OCI-LY7 (cell line): ENCODE data around the gene GPD1. TPM values are rescaled to one million over a fixed set of nuclear protein-coding genes. Genes with fewer than 3 reads are reported as not detected.
"Not testable (repeated sequence)": the region's sequence is repeated elsewhere in the genome, so short reads cannot be mapped to it uniquely, and the experiment has no call there.

ENCODE experiments used
- BruUV-seq: library from RNA; stranded (reverse); fragments of 400-500 nt; replicated peaks from 2 replicates; lab custom pipeline; 2021; lab: Mats Ljungman, UMichigan
- CTCF ChIA-PET: fragments of 300-600 bp; sonication (Branson Sonifier 250); formaldehyde crosslinking; loops from one replicate; lab custom pipeline; 2022; ENCODE audit warnings: antibody characterized with exemption; ENCODE audit not compliant: unreplicated experiment; lab: Charles Lee
- POLR2A ChIA-PET: fragments of 300-600 bp; sonication (Branson Sonifier 250); formaldehyde crosslinking; loops from one replicate; lab custom pipeline; 2022; ENCODE audit warnings: antibody characterized with exemption; lab: Charles Lee
- DNase-seq: peaks from one replicate; pipeline ENCODE4 v3.0.0-alpha.2; 2015; ENCODE audit warnings: low spot score
- H2AFZ ChIP-seq: fragments of 200-600 bp; sonication (generic), shearing (Covaris generic); 2 replicates; pipeline ENCODE4 v1.6.1; 2014; ENCODE audit warnings: mild to moderate bottlenecking, antibody characterized with exemption, low read length, moderate library complexity
- H3K27ac ChIP-seq: fragments of 200-600 bp; sonication (generic); 2 replicates; pipeline ENCODE4 v1.5.1; 2014; ENCODE audit warnings: mixed run types, low read depth, mild to moderate bottlenecking, moderate library complexity, low read length, inconsistent platforms; ENCODE audit not compliant: poor library complexity, severe bottlenecking
- H3K36me3 ChIP-seq: fragments of 200-600 bp; sonication (generic); 2 replicates; pipeline ENCODE4 v1.6.1; 2014; ENCODE audit warnings: mild to moderate bottlenecking, antibody characterized with exemption, low read length, moderate library complexity, mixed read lengths; ENCODE audit not compliant: insufficient read depth
- H3K4me1 ChIP-seq: fragments of 200-600 bp; sonication (generic); 2 replicates; pipeline ENCODE4 v1.5.1; 2014; ENCODE audit warnings: mild to moderate bottlenecking, low read length; ENCODE audit not compliant: insufficient read depth, poor library complexity, severe bottlenecking
- H3K4me2 ChIP-seq: fragments of 200-600 bp; sonication (generic); 2 replicates; pipeline ENCODE4 v1.6.1; 2014; ENCODE audit warnings: mild to moderate bottlenecking, low read length
- H3K4me3 ChIP-seq: fragments of 200-600 bp; sonication (generic); 2 replicates; pipeline ENCODE4 v1.5.1; 2014; ENCODE audit warnings: mild to moderate bottlenecking, low read depth, low read length; ENCODE audit not compliant: poor library complexity, severe bottlenecking
- H3K79me2 ChIP-seq: fragments of 200-600 bp; sonication (generic); 2 replicates; pipeline ENCODE4 v1.6.1; 2016; ENCODE audit warnings: low read depth, mild to moderate bottlenecking, low read length, moderate library complexity, mixed read lengths; ENCODE audit not compliant: insufficient read depth
- H3K9me2 ChIP-seq: fragments of 200-600 bp; sonication (generic); 2 replicates; pipeline ENCODE4 v1.6.1; 2016; ENCODE audit warnings: mild to moderate bottlenecking, low read length, mixed read lengths; ENCODE audit not compliant: insufficient read depth
- H3K9me3 ChIP-seq: fragments of 200-600 bp; sonication (generic); 2 replicates; pipeline ENCODE4 v1.6.1; 2014; ENCODE audit warnings: mild to moderate bottlenecking, mixed run types, low read length, mixed read lengths
- H4K20me1 ChIP-seq: fragments of 200-600 bp; sonication (generic); 2 replicates; pipeline ENCODE4 v1.6.1; 2014; ENCODE audit warnings: mild to moderate bottlenecking, antibody characterized with exemption, low read length, moderate library complexity, mixed read lengths; ENCODE audit not compliant: insufficient read depth
- CTCF ChIP-seq: fragments of 200-600 bp; sonication (generic); conservative IDR thresholded peaks from 2 replicates; pipeline ENCODE4 v1.5.1; 2014; ENCODE audit warnings: mild to moderate bottlenecking, antibody characterized with exemption, low read length, moderate library complexity, mixed read lengths
- EZH2phosphoT487 ChIP-seq: fragments of 200-600 bp; sonication (generic); IDR thresholded peaks from 2 replicates; pipeline ENCODE4 v1.6.1; 2018; ENCODE audit warnings: low read depth, borderline replicate concordance, mild to moderate bottlenecking, mixed run types, antibody characterized with exemption, low read length, moderate library complexity, mixed read lengths
- intact Hi-C: fragments of 100-400 bp; cut with micrococcal nuclease; formaldehyde crosslinking; loops from one replicate; pipeline ENCODE4 v1.10.0; 2022; ENCODE audit not compliant: unreplicated experiment
- total RNA-seq, 2 experiments: library from RNA; depleted of rRNA in 1 of 2; stranded (reverse); fragments of >200 nt in 1 of 2; shearing (Covaris generic) in 1 of 2; gene quantifications; 2 replicates each; pipeline ENCODE4 v1.2.3, GENCODE V29; 2014 to 2022

The GPD1 gene
- total RNA-seq, 2 experiments from 2014 or later = 0.47 to 1.2 TPM

- no peaks in the 10 kb centered on the region for H3K79me2 ChIP-seq
- H2AFZ ChIP-seq = no peak overlapping the region
- TF ChIP-seq EZH2phosphoT487 (no peak), CTCF (no peak)
- no peaks in the 10 kb centered on the region for H3K9me2 ChIP-seq
- no peak for DNase-seq
- BruUV-seq = no TSS peak
- H3K4me3 ChIP-seq = no peak overlapping the region
- POLR2A ChIA-PET = no interaction called here
- CTCF ChIA-PET = no interaction called here
- no peaks in the 10 kb centered on the region for H3K9me3 ChIP-seq
- no peak overlapping the region for H3K4me2 ChIP-seq
- H3K36me3 ChIP-seq = peaks cover 37% of the 10 kb centered on the region
- H3K27ac ChIP-seq = no peak overlapping the region
- H4K20me1 ChIP-seq = peaks cover 5% of the 10 kb centered on the region; the same call in 1 of the 2 replicates
- intact Hi-C loops = no loop called here
- H3K4me1 ChIP-seq = no peaks in the 10 kb centered on the region
These were observed 41.6 kb downstream of the GPD1 start for GRCh38 chr12:50145439-50145838.

GRCh38 chr12:50147281-50147680, 43.5 kb downstream of the GPD1 start:
- ChIA-PET POLR2A (interaction anchor here (0.6 to 1.3 kb wide), 5 partner anchors 34 to 1130 kb away, joined by 3 to 10 read pairs (median 5); no protein-coding TSS in a partner anchor), CTCF (no interaction called here)
- TF ChIP-seq CTCF (no peak), EZH2phosphoT487 (no peak)
- Histone ChIP-seq H2AFZ (no peak overlapping the region), H3K4me1 (no peaks in the 10 kb centered on the region), H3K27ac (no peak overlapping the region), H3K4me2 (no peak overlapping the region), H3K79me2 (no peaks in the 10 kb centered on the region), H4K20me1 (peaks cover 5% of the 10 kb centered on the region; the same call in 1 of the 2 replicates), H3K9me3 (no peaks in the 10 kb centered on the region), H3K9me2 (no peaks in the 10 kb centered on the region), H3K36me3 (peaks cover 20% of the 10 kb centered on the region; the same call in 1 of the 2 replicates), H3K4me3 (no peak overlapping the region)
- intact Hi-C loops = no loop called here
- BruUV-seq = no TSS peak
- no peak for DNase-seq

- H2AFZ ChIP-seq, H3K4me3 ChIP-seq, H3K27ac ChIP-seq, H3K9me2 ChIP-seq, BruUV-seq, H3K9me3 ChIP-seq, intact Hi-C loops, CTCF ChIA-PET, H4K20me1 ChIP-seq, DNase-seq, H3K4me1 ChIP-seq, H3K4me2 ChIP-seq, H3K79me2 ChIP-seq: not testable (repeated sequence)
- POLR2A ChIA-PET = interaction anchor here (0.5 to 0.7 kb wide), 2 partner anchors 60 to 1129 kb away, joined by 3 to 5 read pairs; no protein-coding TSS in a partner anchor
- peaks cover 14% of the 10 kb centered on the region; the same call in 1 of the 2 replicates for H3K36me3 ChIP-seq
These were observed 44.2 kb downstream of the GPD1 start for GRCh38 chr12:50148011-50148410.
